Measurements from ENCODE around the gene C4B.

DNA sequence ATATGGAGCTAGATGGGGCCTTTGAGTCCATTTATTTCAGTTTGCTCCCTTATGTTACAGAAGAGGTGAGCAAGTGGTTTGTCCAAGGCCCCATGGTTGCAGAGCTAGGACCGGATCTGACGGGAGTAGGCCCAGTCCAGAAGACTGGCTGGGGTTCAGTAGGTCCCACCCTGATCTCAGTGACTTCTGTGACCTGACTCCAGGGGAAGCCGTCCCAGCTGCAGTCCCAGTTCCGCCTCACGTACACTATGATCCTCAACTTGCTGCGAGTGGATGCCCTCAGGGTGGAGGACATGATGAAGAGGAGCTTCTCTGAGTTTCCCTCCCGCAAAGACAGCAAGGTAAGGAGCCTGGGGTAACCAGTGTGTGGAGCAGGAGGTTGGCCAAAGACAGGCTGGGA, 48.1 kb upstream of the C4B start:
- TF ChIP-seq POLR2A (IDR thresholded peaks at IDR 0.05; ENCODE audit: borderline replicate concordance, extremely low read depth, insufficient read depth, insufficient read length) (no peak), EZH2phosphoT487 (IDR thresholded peaks at IDR 0.05; ENCODE audit: borderline replicate concordance) (no peak), EGR1 (IDR thresholded peaks at IDR 0.05; ENCODE audit: low read depth) (no peak), EZH2 (IDR thresholded peaks at IDR 0.05) (no peak), ZFX (IDR thresholded peaks at IDR 0.05) (no peak), RAD21 (IDR thresholded peaks at IDR 0.05; ENCODE audit: low read depth) (no peak), SP1 (IDR thresholded peaks at IDR 0.05; ENCODE audit: low read depth) (no peak), SRF (IDR thresholded peaks at IDR 0.05; ENCODE audit: low read depth) (no peak)
- TF ChIP-seq, protein P1, sequence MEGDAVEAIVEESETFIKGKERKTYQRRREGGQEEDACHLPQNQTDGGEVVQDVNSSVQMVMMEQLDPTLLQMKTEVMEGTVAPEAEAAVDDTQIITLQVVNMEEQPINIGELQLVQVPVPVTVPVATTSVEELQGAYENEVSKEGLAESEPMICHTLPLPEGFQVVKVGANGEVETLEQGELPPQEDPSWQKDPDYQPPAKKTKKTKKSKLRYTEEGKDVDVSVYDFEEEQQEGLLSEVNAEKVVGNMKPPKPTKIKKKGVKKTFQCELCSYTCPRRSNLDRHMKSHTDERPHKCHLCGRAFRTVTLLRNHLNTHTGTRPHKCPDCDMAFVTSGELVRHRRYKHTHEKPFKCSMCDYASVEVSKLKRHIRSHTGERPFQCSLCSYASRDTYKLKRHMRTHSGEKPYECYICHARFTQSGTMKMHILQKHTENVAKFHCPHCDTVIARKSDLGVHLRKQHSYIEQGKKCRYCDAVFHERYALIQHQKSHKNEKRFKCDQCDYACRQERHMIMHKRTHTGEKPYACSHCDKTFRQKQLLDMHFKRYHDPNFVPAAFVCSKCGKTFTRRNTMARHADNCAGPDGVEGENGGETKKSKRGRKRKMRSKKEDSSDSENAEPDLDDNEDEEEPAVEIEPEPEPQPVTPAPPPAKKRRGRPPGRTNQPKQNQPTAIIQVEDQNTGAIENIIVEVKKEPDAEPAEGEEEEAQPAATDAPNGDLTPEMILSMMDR (IDR thresholded peaks at IDR 0.05 in 2 of 3, conservative IDR thresholded peaks at IDR 0.05 in 1 of 3; ENCODE audit: borderline replicate concordance in 1 of 3, insufficient read depth in 1 of 3, low read depth in 2 of 3, low read length in 2 of 3) = no peak
- TF ChIP-seq, protein P2, sequence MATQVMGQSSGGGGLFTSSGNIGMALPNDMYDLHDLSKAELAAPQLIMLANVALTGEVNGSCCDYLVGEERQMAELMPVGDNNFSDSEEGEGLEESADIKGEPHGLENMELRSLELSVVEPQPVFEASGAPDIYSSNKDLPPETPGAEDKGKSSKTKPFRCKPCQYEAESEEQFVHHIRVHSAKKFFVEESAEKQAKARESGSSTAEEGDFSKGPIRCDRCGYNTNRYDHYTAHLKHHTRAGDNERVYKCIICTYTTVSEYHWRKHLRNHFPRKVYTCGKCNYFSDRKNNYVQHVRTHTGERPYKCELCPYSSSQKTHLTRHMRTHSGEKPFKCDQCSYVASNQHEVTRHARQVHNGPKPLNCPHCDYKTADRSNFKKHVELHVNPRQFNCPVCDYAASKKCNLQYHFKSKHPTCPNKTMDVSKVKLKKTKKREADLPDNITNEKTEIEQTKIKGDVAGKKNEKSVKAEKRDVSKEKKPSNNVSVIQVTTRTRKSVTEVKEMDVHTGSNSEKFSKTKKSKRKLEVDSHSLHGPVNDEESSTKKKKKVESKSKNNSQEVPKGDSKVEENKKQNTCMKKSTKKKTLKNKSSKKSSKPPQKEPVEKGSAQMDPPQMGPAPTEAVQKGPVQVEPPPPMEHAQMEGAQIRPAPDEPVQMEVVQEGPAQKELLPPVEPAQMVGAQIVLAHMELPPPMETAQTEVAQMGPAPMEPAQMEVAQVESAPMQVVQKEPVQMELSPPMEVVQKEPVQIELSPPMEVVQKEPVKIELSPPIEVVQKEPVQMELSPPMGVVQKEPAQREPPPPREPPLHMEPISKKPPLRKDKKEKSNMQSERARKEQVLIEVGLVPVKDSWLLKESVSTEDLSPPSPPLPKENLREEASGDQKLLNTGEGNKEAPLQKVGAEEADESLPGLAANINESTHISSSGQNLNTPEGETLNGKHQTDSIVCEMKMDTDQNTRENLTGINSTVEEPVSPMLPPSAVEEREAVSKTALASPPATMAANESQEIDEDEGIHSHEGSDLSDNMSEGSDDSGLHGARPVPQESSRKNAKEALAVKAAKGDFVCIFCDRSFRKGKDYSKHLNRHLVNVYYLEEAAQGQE (IDR thresholded peaks at IDR 0.05; ENCODE audit: low read depth) = no peak
- TF ChIP-seq, protein P3, sequence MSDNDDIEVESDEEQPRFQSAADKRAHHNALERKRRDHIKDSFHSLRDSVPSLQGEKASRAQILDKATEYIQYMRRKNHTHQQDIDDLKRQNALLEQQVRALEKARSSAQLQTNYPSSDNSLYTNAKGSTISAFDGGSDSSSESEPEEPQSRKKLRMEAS (IDR thresholded peaks at IDR 0.05) = no peak
- TF ChIP-seq, protein P4, sequence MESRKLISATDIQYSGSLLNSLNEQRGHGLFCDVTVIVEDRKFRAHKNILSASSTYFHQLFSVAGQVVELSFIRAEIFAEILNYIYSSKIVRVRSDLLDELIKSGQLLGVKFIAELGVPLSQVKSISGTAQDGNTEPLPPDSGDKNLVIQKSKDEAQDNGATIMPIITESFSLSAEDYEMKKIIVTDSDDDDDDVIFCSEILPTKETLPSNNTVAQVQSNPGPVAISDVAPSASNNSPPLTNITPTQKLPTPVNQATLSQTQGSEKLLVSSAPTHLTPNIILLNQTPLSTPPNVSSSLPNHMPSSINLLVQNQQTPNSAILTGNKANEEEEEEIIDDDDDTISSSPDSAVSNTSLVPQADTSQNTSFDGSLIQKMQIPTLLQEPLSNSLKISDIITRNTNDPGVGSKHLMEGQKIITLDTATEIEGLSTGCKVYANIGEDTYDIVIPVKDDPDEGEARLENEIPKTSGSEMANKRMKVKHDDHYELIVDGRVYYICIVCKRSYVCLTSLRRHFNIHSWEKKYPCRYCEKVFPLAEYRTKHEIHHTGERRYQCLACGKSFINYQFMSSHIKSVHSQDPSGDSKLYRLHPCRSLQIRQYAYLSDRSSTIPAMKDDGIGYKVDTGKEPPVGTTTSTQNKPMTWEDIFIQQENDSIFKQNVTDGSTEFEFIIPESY (IDR thresholded peaks at IDR 0.05; ENCODE audit: extremely low read depth, insufficient replicate concordance, low read length) = no peak

Data from HCT116 (cell line).